Mesodermal cell (in vitro differentiated cells): ENCODE results near the gene TMEM51.

ENCODE experiments used
- H3K27ac ChIP-seq: 2 replicates; pipeline ENCODE4 v1.7.0; 2013; ENCODE audit warnings: mild to moderate bottlenecking, low read depth, low read length, moderate library complexity; ENCODE audit not compliant: severe bottlenecking
- H3K36me3 ChIP-seq: 2 replicates; pipeline ENCODE4 v1.7.1; 2013; ENCODE audit warnings: mild to moderate bottlenecking, low read length, moderate library complexity; ENCODE audit not compliant: control insufficient read depth, insufficient read depth
- H3K4me1 ChIP-seq: one replicate; pipeline ENCODE4 v1.7.1; 2013; ENCODE audit warnings: mild to moderate bottlenecking, low read length; ENCODE audit not compliant: insufficient read depth, control insufficient read depth, poor library complexity, severe bottlenecking
- H3K4me3 ChIP-seq: 2 replicates; pipeline ENCODE4 v1.7.0; 2013; ENCODE audit warnings: low read length, control low read depth, mild to moderate bottlenecking; ENCODE audit not compliant: insufficient read depth, poor library complexity, severe bottlenecking; ENCODE audit errors: extremely low read depth
- H3K9me3 ChIP-seq: 2 replicates; pipeline ENCODE4 v1.7.1; 2013; ENCODE audit warnings: mild to moderate bottlenecking, low read length, moderate library complexity; ENCODE audit not compliant: control insufficient read depth
- WGBS, 2 experiments: methylation state at CpG; one replicate each; pipeline ENCODE4 v1.1.5; 2013; ENCODE audit warnings: missing lambda C conversion rate in 2 of 2; ENCODE audit not compliant: insufficient coverage in 2 of 2; 5-methylcytosine and 5-hydroxymethylcytosine counted together

The TMEM51 gene

DNA sequence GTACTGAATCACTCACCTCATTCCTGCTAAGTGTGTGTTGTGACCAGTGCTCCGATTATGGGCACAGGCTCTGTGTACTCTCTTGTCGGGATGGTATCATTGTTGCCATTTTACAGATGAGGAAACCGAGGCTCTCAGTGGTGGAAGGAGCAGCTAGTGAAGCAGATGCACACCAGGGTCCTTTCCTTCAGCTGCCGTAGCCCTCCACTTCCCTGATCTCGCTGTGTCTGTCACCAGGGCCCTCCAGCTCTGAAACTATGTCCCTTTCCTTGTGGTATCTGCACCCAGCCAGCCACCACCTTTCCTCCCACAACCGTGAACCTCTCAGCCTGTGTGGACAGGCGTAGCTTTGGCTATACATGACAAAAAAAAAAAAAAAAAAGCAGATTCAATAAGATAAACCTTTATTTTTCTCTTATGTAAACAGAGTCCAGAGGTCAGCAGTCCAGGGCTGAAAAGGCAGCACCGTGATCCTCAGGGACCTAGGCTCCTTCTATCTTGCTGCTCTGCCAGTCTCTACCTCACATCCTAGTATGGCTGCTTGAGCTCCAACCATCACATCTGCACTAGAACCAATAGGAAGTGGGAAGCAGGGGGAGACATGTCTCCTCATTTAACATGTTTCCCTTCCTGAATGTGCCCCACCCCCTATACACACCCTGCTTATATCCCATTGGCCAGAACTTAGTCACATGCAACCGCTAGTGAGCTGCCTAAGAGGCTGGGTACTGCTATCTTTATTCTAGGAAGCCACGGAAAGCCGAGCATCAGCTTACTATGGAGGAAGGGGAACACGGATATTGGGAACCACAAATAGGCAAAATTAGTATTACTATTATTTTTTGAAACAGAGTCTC is 44.3 kb downstream of the TMEM51 start:
- H3K36me3 ChIP-seq: no peaks in the 10 kb centered on the region
- H3K27ac ChIP-seq: no peak overlapping the region
- H3K4me3 ChIP-seq: no peak overlapping the region
- peaks cover 19% of the 10 kb centered on the region for H3K4me1 ChIP-seq
- 94 to 96% methylated on average over 8 to 9 of the region's 12 CpGs for whole genome bisulfite sequencing, 2 experiments
- no peaks in the 10 kb centered on the region for H3K9me3 ChIP-seq

DNA sequence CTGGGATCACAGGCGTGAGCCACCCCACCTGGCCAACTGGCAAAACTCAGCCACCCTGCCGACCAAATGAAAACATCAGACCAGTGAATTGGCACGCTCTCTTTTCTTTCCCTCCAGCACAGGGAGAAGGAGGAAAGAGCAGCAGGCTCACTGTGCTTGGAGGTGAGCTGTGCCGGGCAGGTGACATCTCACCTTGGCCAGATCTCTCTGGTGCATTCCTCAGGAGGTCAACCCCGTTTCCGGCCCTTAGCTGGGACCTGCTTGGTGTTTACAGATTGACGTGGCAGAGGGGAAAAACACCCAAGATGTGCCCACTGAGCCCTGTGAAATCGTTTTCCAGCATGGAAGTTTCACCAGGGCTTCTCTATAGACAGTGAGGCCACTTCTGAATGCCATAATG is 45.1 kb downstream of the TMEM51 start:
- WGBS, 2 experiments: 94% methylated on average over 7 of the region's 8 CpGs

DNA sequence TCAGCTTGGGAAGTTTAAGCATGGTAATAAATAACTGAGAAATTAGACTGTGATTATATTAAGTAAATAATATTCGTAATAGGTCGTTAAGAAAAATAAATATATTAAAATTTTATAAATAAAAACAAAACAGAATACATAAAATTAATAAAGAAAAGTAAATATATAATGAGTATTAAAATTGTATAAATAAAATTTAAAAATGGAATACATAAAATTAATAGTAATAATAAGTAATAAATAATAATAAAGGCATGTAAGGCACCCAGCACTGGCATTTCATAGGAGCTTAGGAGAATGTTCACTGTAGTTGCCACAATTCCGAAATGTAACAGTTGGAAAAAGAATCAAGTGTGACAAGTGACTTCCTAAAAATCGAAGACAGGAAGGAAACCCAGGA is 47.7 kb downstream of the TMEM51 start:
- Histone ChIP-seq H3K27ac (peak overlapping the region; percentile 49), H3K36me3 (no peaks in the 10 kb centered on the region), H3K4me1 (peaks cover 19% of the 10 kb centered on the region), H3K4me3 (no peak overlapping the region), H3K9me3 (no peaks in the 10 kb centered on the region)
- WGBS, 2 experiments: 89 to 96% methylated on average over 2 of the region's 4 CpGs

More for the DNA sequence above, 45.1 kb downstream of the TMEM51 start:
- H3K36me3 ChIP-seq: no peaks in the 10 kb centered on the region
- peaks cover 19% of the 10 kb centered on the region for H3K4me1 ChIP-seq
- no peak overlapping the region for H3K27ac ChIP-seq
- H3K9me3 ChIP-seq: no peaks in the 10 kb centered on the region
- H3K4me3 ChIP-seq: no peak overlapping the region

DNA sequence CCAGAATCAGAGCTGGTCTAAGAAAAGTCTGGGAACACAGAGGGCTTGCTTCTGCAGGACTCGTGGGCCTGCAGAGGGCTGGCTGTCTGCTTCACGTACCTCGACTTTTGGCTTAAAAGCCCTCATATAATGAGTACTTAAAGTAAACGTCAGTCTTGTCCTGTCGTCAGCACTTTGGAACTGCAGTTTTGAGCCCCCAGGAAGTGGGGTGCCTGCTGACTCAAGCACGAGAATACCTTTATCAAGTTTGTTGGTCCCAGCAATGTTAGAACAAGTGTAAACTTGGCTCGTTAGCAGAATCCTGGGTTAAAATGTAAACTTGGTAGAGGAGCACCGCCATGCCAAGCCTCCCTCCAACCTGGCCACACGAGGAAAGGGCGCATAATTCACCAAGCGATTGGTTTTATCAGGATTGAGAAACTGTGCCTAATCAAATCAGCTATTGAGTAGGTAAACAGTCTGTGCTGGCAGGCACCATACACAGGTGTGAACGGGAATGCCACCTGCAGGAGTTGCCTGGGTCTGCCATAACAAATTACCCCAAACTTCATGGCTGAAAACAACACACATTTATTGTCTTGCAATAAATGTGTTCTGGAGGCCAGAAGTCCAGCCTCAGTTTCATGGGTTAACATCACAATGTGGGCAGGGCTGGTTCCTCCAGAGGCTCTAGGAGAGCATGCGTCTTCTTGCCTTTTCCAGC is 48.5 kb downstream of the TMEM51 start:
- WGBS, 2 experiments: 90 to 92% methylated on average over 12 of the region's 13 CpGs
- no peak overlapping the region for H3K4me3 ChIP-seq
- no peaks in the 10 kb centered on the region for H3K36me3 ChIP-seq
- H3K4me1 ChIP-seq: peaks cover 24% of the 10 kb centered on the region
- H3K9me3 ChIP-seq: no peaks in the 10 kb centered on the region
- H3K27ac ChIP-seq: peak overlapping the region; percentile 49

DNA sequence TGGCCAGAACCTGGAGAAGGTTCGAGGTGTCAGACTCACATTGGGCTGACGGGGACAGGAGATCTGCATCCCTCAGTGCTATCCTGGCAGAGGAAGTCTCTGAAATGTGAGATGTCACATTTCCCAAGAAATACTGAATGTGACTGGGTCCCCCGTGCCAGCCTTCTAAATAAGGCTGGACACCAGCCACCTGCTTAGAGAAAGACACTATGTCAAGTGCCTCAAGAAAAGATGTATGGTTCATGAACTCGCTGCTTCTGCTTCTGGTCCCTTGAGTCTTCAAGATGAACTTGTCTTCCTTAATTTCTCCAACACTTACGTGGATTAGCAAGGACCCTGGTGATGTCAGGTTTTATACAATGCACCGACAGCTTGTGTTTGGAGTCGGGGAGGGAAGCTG is 51.4 kb downstream of the TMEM51 start:
- Histone ChIP-seq H3K9me3 (no peaks in the 10 kb centered on the region), H3K36me3 (no peaks in the 10 kb centered on the region), H3K27ac (no peak overlapping the region), H3K4me3 (no peak overlapping the region), H3K4me1 (peaks cover 28% of the 10 kb centered on the region)
- 86 to 91% methylated on average over 6 to 7 of the region's 7 CpGs for WGBS, 2 experiments

DNA sequence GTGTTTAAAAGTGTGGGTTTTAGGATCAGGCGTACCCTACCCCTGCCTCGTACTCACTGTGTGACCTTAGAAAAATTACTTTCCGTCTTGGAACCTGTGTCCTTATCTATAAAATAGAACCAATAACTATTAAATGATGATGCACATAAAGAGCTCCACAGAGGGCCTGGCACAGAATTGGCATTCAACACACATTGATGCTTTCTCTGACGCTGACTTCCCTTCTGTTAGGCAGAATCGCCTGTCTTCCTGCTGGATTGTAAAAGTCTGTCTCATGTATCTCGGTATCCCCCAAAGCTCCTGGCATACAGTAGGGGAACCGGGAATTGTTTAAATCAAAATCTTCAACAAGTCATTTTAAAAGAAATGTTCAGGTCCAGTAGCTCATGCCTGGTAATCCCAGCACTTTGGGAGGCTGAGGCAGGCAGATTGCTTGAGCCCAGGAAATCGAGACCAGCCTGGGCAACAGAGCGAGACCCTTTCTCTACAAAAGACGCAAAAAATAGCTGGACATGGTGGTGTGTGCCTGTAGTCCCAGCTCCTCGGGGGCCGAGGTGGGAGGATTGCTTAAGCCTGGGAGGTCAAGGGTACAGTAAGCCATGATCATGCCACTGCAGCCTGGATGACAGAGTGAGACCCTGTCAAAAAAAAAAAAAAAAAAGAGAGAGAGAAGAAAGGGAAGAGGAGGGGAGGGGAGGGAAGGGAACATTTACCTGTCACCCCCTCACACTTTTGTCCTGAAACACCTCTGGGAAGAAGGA is 52.2 kb downstream of the TMEM51 start:
- H3K27ac ChIP-seq: no peak overlapping the region
- WGBS, 2 experiments: 92 to 98% methylated on average over 7 of the region's 12 CpGs
- peaks cover 21% of the 10 kb centered on the region for H3K4me1 ChIP-seq
- H3K9me3 ChIP-seq: no peaks in the 10 kb centered on the region
- H3K36me3 ChIP-seq: no peaks in the 10 kb centered on the region
- H3K4me3 ChIP-seq: no peak overlapping the region

DNA sequence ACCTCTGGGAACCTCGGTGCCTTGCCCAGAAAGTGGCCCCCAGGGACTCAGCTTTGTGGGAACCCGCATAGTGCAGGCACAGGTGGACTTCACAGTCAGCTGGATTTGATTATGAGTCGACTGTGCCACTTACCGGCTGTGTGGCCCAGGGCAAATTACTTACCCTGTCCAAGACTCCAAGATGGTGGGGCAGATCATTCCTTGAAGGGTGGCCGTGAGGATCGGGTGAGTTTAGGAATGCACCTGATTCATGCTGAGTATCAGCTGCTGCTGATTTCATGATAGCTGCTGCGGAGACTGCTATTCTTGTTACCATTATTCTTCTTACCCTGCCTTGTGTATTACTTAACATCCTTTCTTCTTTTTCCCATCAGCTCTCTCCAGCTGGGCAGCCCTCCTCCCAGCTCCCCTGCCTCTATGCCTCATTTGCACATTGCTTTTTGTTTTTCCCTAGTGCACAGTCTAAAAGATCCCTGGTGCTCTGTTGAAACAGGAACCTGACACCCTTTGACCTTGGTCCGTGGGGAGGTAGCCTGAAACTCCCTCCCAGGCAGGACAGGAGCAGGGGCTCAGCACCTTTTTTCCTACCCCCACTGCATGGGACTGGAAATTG is 53.0 kb downstream of the TMEM51 start:
- Histone ChIP-seq H3K4me3 (no peak overlapping the region), H3K4me1 (peaks cover 19% of the 10 kb centered on the region), H3K27ac (peak overlapping the region; percentile 2), H3K9me3 (no peaks in the 10 kb centered on the region), H3K36me3 (no peaks in the 10 kb centered on the region)
- WGBS, 2 experiments: 39 to 48% methylated on average over 6 to 8 of the region's 8 CpGs

DNA sequence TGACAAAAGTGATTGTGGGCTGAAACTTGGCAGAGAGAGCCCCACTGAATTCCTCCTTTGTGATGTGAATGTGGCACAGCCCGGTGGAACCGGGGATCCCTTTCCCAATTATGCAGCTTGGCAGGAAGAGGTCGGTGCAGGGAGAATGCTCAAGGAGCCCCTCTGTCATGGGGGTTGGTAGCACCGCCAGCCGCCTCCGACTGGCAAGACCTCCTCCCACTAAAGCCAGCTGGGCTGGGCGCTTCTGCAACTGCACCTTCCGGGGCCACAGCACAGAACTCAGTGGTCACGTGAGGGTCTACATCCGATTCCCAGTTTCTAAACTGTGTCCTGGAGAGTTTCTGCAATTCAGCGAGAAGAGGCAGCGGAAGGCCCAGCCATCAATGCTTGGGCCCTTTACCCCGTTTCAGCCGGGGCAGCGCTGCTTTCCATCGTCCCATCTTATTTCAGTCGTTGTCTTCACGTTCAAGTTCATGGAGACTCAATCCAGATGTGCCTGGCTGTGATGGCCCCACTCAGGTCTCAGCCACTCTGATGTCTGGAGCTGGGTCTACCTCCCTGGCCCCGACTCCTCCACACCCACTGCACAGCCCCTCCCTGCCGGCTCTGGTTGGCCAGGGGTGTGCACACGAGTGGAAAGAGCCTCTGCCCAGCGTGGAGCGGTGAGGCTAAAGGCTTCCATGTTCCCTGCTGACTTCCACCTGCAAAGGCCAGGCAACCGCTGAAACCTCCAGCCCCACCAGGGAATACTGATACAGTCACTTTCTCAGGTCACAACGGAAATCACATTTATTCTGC is 53.7 kb downstream of the TMEM51 start:
- peak overlapping the region; percentile 2 for H3K27ac ChIP-seq
- H3K36me3 ChIP-seq: no peaks in the 10 kb centered on the region
- WGBS, 2 experiments: 42 to 49% methylated on average over 21 to 22 of the region's 25 CpGs
- no peaks in the 10 kb centered on the region for H3K9me3 ChIP-seq
- H3K4me3 ChIP-seq: no peak overlapping the region
- H3K4me1 ChIP-seq: peaks cover 13% of the 10 kb centered on the region

DNA sequence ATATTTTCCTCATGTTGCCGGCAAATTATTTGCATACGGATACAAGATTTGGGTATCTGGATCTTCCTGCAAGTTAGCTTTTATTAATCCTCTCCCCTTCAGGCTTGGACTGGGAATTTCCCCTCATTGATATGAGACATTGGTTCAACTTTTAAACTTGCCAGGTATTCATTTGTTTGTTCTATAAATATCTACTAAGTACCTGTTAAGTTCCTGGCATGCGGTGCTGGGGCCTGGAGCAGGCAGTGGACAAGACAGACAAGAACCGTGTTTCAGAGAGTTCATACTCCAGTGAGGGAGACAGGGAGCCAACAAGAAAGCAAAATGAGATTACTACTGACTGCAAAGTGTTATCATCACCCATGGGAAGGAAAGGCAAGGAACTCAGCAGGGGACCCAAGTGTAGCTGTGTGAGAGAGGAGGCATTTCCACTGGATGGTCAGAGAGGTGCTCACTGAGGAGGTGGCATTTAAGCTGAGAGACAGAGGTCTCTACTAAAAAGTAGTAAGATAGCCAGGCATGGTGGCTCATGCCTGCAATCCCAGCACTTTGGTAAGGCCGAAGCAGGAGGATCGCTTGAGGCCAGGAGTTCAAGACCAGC is 54.4 kb downstream of the TMEM51 start:
- no peak overlapping the region for H3K27ac ChIP-seq

More for the DNA sequence above, 54.4 kb downstream of the TMEM51 start:
- no peaks in the 10 kb centered on the region for H3K36me3 ChIP-seq
- WGBS, 2 experiments: 93 to 95% methylated on average over 4 to 6 of the region's 6 CpGs
- H3K9me3 ChIP-seq: no peaks in the 10 kb centered on the region
- peaks cover 18% of the 10 kb centered on the region for H3K4me1 ChIP-seq
- no peak overlapping the region for H3K4me3 ChIP-seq
